ENCODE data around the gene KLHL25.

Gene KLHL25, protein sequence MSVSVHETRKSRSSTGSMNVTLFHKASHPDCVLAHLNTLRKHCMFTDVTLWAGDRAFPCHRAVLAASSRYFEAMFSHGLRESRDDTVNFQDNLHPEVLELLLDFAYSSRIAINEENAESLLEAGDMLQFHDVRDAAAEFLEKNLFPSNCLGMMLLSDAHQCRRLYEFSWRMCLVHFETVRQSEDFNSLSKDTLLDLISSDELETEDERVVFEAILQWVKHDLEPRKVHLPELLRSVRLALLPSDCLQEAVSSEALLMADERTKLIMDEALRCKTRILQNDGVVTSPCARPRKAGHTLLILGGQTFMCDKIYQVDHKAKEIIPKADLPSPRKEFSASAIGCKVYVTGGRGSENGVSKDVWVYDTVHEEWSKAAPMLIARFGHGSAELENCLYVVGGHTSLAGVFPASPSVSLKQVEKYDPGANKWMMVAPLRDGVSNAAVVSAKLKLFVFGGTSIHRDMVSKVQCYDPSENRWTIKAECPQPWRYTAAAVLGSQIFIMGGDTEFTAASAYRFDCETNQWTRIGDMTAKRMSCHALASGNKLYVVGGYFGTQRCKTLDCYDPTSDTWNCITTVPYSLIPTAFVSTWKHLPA

DNA sequence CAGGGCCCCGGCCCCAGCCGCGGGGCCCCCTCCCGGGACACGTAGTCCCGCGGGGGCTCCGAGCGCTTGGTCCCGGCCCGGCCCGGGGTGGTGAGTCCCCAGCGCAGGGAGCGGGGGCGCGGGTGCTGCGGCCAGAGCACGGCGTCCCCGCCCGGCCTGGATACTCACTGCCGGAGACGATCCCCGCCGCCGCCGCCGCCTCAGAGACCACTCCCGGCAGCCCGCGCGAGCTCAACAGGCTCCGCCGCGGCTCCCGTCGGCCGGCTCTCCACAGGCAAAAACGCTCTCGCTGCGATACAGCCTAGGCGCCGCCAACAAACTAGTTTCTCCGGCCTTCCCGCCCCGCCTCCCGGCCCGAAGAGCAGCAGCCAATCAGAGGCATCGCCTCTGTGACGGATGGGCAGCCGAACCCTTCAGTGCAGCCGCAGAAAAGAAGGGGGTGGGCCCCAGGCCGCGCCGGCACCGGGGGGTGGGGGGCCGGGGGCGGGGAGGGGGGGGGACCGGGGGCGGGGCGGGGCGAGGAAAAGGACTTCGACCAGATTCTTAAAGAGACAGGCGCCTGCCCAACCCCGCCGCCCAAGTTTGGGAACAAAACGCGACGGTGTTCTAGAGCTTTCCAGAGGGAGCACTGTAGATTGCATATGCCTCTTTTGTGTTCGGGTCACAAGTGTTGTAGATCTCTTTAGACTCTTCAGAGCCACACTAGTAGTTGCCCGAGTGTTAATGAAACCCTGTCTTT is at the start of gene KLHL25:
KLHL25 (minus strand) TSS at position 328 of the 739 bp plus-strand sequence. CDS start 25,115 bp downstream, outside the sequence.
- H3K9ac ChIP-seq (ENCODE audit: insufficient read length) = peak within 1 kb of the TSS; percentile 86
- peak; percentile 57 for DNase-seq (ENCODE audit: low read depth, low spot score)
- peak within 1 kb of the TSS; percentile 96 for H3K4me3 ChIP-seq
- H3K36me3 ChIP-seq (ENCODE audit: insufficient read depth, low read length) = no peaks in the 10 kb centered on the region
- no peak for TF ChIP-seq EZH2 (IDR thresholded peaks at IDR 0.05)
- peak; percentile 92 for TF ChIP-seq POLR2AphosphoS5 (IDR thresholded peaks at IDR 0.05; ENCODE audit: borderline replicate concordance, low read depth, low read length)
- H3K9me3 ChIP-seq (ENCODE audit: low read depth, low read length) = no peaks in the 10 kb centered on the region
- no peak within 1 kb of the TSS for H3K27ac ChIP-seq

DNA sequence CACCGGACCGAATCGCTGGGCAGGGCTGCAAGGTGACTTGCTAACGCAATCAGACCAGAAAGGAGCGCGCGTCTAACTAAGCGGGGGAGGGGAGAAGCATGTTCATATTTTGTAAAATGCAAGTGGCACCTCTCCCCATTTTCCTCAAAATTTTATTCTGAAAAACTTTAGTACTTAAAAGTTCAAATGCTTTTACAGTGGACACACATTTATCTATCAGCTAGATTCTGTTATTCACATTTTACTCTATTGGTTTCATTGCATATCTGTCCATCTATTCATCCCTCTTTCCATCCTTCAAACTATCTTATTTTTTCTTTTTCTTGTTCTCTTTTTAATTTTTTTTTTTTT is 46.1 kb upstream of the KLHL25 start:
- H3K27ac ChIP-seq = no peak overlapping the region
- no peak overlapping the region for H3K9ac ChIP-seq (ENCODE audit: insufficient read length)
- peak overlapping the region; percentile 79 for H3K4me3 ChIP-seq
- no peak for DNase-seq (ENCODE audit: low read depth, low spot score)
- H3K9me3 ChIP-seq (ENCODE audit: low read depth, low read length) = no peaks in the 10 kb centered on the region
- TF ChIP-seq POLR2AphosphoS5 (IDR thresholded peaks at IDR 0.05; ENCODE audit: borderline replicate concordance, low read depth, low read length) (no peak), FOXP2 (optimal IDR thresholded peaks at IDR 0.05; ENCODE audit: control extremely low read depth, extremely low read length, insufficient read depth) (no peak), EZH2 (IDR thresholded peaks at IDR 0.05) (no peak)
- no peaks in the 10 kb centered on the region for H3K36me3 ChIP-seq (ENCODE audit: insufficient read depth, low read length)

DNA sequence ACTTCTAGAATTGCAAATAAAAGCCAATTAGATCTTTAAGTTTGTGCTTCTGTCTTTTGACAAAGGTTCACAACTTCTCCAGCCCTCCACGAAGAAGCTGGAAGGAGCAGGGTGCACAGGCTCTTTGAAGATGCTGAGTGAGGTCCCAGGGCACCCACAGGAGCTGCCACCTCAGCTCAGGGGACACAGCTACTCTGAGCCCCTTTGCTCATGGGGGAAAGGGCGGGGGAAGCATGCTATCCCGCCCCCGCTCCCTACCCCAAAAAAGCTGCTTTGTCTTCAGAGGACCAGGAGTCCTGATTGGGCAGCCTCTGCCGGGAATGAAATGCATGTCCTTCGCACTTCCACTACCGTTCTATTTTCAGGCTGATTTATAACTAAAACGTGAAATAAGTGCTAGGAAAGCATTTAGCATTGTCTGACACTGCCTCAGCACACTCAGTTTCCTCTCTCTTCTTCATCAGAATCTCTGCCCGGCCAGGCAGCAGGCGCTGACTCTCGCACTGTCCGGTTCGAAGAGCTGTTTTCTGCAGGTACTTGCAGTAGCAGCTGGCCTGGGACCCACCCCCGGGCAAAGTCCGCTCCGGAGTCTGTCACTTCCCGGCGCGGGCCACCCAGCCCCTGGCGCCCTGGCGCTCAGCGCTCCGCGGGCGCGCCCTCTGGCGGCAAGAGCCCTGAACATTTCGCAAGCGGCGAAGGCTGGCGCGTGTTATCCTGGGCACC is 45.5 kb upstream of the KLHL25 start:
- DNase-seq (ENCODE audit: low read depth, low spot score) = no peak
- no peaks in the 10 kb centered on the region for H3K36me3 ChIP-seq (ENCODE audit: insufficient read depth, low read length)
- H3K9me3 ChIP-seq (ENCODE audit: low read depth, low read length) = no peaks in the 10 kb centered on the region
- no peak overlapping the region for H3K27ac ChIP-seq
- TF ChIP-seq EZH2 (IDR thresholded peaks at IDR 0.05) (no peak), FOXP2 (optimal IDR thresholded peaks at IDR 0.05; ENCODE audit: control extremely low read depth, extremely low read length, insufficient read depth) (no peak), POLR2AphosphoS5 (IDR thresholded peaks at IDR 0.05; ENCODE audit: borderline replicate concordance, low read depth, low read length) (no peak)
- no peak overlapping the region for H3K9ac ChIP-seq (ENCODE audit: insufficient read length)
- H3K4me3 ChIP-seq = peak overlapping the region; percentile 79

DNA sequence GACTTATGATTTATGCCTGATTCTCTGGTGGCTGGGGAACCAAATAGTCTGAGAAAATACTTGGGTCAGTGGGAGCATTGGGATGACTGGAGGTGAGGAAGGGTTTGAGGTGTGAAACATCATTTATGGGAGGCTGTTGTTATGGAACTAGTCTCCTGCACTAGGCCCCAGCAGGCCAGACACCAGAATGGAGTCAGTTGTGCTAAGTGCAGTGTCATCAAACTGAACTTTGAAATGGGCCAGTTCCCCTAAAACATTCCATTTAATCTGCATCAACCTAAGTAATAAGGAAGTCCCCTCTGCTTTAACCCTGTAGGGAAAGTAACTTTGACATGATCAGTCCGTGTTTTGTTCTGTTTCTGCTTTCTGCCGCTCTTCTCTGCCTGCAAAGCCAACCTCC is 44.9 kb upstream of the KLHL25 start:
- no peaks in the 10 kb centered on the region for H3K36me3 ChIP-seq (ENCODE audit: insufficient read depth, low read length)
- H3K9me3 ChIP-seq (ENCODE audit: low read depth, low read length) = no peaks in the 10 kb centered on the region
- H3K4me3 ChIP-seq = no peak overlapping the region
- no peak for DNase-seq (ENCODE audit: low read depth, low spot score)
- TF ChIP-seq POLR2AphosphoS5 (IDR thresholded peaks at IDR 0.05; ENCODE audit: borderline replicate concordance, low read depth, low read length) = no peak
- no peak for TF ChIP-seq EZH2 (IDR thresholded peaks at IDR 0.05)
- TF ChIP-seq FOXP2 (optimal IDR thresholded peaks at IDR 0.05; ENCODE audit: control extremely low read depth, extremely low read length, insufficient read depth) = no peak
- H3K9ac ChIP-seq (ENCODE audit: insufficient read length) = no peak overlapping the region
- H3K27ac ChIP-seq = no peak overlapping the region

DNA sequence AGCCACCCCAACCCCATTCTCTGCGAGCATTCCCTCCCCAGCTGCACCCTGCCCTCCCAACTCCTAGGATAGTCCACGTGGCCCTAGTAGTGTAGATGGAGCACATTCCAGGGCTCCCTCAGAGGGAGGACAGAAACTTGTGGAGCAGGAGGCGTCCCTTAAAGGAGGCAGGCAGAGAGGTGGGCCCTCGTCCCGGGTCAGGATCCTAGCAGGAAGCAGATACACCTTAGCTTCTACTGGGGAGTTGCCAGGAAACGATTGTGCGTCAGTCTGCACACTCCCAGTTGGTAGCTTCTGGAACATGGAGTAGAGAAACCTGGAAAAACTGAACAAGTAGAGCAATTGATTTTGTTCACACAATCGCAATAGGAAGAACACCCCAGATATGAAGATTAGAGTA is 43.9 kb upstream of the KLHL25 start:
- no peak for TF ChIP-seq POLR2AphosphoS5 (IDR thresholded peaks at IDR 0.05; ENCODE audit: borderline replicate concordance, low read depth, low read length)
- TF ChIP-seq EZH2 (IDR thresholded peaks at IDR 0.05) = no peak
- no peak for TF ChIP-seq FOXP2 (optimal IDR thresholded peaks at IDR 0.05; ENCODE audit: control extremely low read depth, extremely low read length, insufficient read depth)
- no peak overlapping the region for H3K4me3 ChIP-seq
- no peak for DNase-seq (ENCODE audit: low read depth, low spot score)
- no peak overlapping the region for H3K9ac ChIP-seq (ENCODE audit: insufficient read length)
- no peak overlapping the region for H3K27ac ChIP-seq
- H3K9me3 ChIP-seq (ENCODE audit: low read depth, low read length) = no peaks in the 10 kb centered on the region
- no peaks in the 10 kb centered on the region for H3K36me3 ChIP-seq (ENCODE audit: insufficient read depth, low read length)

DNA sequence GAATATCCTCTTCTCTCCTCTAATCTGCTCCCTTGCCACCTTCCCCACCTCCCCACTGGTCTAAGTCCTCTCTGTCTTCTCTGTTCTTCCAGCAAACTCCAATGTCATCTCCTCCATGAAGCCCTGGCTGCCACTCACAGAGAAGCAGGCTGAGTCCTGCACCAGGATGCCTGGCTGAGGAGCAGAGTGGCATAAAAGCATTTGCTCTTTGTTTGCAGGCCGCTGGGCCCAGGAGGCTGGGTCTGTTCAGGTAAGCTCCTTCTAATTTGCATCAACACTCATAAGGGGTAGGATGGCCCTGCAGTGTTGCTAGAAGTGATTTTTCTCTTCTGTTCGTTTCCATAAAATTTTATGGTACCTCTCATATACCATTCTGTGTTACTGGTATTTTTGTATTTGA is 43.2 kb upstream of the KLHL25 start:
- Histone ChIP-seq H3K4me3 (no peak overlapping the region), H3K9ac (ENCODE audit: insufficient read length) (no peak overlapping the region), H3K27ac (no peak overlapping the region), H3K9me3 (ENCODE audit: low read depth, low read length) (no peaks in the 10 kb centered on the region), H3K36me3 (ENCODE audit: insufficient read depth, low read length) (no peaks in the 10 kb centered on the region)
- TF ChIP-seq EZH2 (IDR thresholded peaks at IDR 0.05) = no peak
- TF ChIP-seq FOXP2 (optimal IDR thresholded peaks at IDR 0.05; ENCODE audit: control extremely low read depth, extremely low read length, insufficient read depth) = no peak
- TF ChIP-seq POLR2AphosphoS5 (IDR thresholded peaks at IDR 0.05; ENCODE audit: borderline replicate concordance, low read depth, low read length) = no peak
- no peak for DNase-seq (ENCODE audit: low read depth, low spot score)

DNA sequence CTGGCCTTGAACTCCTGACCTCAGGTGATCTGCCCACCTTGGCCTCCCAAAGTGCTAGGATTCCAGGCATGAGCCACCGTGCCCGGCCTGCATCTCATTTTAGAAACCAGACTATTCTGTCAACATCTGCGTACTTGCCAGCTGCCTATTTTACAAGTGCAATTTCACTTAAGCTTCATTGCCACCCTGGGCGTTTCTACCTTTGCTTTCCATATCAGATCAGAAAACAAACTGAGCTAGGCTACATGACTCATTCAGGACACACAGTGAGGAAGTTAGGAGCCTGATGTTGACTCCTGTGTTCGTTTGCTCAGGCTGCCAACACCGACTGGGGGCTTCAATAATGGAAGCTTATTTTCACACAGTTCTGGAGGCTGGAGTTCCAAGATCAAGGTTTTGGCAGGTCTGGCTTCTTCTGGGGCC is 42.3 kb upstream of the KLHL25 start:
- no peak overlapping the region for H3K27ac ChIP-seq
- no peak for TF ChIP-seq EZH2 (IDR thresholded peaks at IDR 0.05)
- no peak for TF ChIP-seq FOXP2 (optimal IDR thresholded peaks at IDR 0.05; ENCODE audit: control extremely low read depth, extremely low read length, insufficient read depth)
- no peak for TF ChIP-seq POLR2AphosphoS5 (IDR thresholded peaks at IDR 0.05; ENCODE audit: borderline replicate concordance, low read depth, low read length)
- no peak overlapping the region for H3K9ac ChIP-seq (ENCODE audit: insufficient read length)
- no peak for DNase-seq (ENCODE audit: low read depth, low spot score)
- H3K36me3 ChIP-seq (ENCODE audit: insufficient read depth, low read length) = no peaks in the 10 kb centered on the region
- no peak overlapping the region for H3K4me3 ChIP-seq
- H3K9me3 ChIP-seq (ENCODE audit: low read depth, low read length) = no peaks in the 10 kb centered on the region

DNA sequence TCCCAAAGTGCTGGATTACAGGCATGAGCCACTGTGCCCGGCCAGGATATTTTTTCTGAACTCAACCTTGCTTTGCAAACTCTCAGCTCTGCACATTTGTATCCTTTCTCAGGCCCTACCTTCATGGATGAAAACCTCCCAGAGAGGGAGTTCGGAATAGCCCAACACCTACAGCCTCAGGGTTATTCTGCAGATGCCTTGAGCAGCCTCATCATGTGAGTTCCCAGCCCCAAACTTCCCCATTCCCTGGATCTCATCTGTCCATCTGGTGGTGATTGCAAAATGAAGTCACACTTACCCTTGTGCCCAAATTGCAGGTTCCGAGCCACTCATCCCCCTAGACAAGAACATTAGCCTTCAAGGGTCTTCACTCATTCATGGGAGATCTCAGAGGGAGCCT is 39.9 kb upstream of the KLHL25 start:
- H3K36me3 ChIP-seq (ENCODE audit: insufficient read depth, low read length) = no peaks in the 10 kb centered on the region
- no peak overlapping the region for H3K4me3 ChIP-seq
- no peak for TF ChIP-seq EZH2 (IDR thresholded peaks at IDR 0.05)
- TF ChIP-seq FOXP2 (optimal IDR thresholded peaks at IDR 0.05; ENCODE audit: control extremely low read depth, extremely low read length, insufficient read depth) = no peak
- no peak for TF ChIP-seq POLR2AphosphoS5 (IDR thresholded peaks at IDR 0.05; ENCODE audit: borderline replicate concordance, low read depth, low read length)
- no peaks in the 10 kb centered on the region for H3K9me3 ChIP-seq (ENCODE audit: low read depth, low read length)
- no peak for DNase-seq (ENCODE audit: low read depth, low spot score)
- no peak overlapping the region for H3K9ac ChIP-seq (ENCODE audit: insufficient read length)
- H3K27ac ChIP-seq = no peak overlapping the region
